Breast epithelium (tissue), 3 donors: ENCODE data around the gene SIM1.

ENCODE experiments used
- POLR2A ChIP-seq: fragments of 450-650 bp; IDR thresholded peaks from one replicate; pipeline ENCODE4 v1.6.1; 2016; ENCODE audit warnings: antibody characterized with exemption, mild to moderate bottlenecking, moderate library complexity
- POLR2AphosphoS5 ChIP-seq, 3 donors: sonication (generic); formaldehyde crosslinking; IDR thresholded peaks; one replicate each; pipeline ENCODE4 v1.6.1; 2017; ENCODE audit warnings: antibody characterized with exemption in 3 of 3
- TF ChIP-seq, protein P1 (sequence below), 3 donors: fragments of 450-650 bp; IDR thresholded peaks; one replicate each; pipeline ENCODE4 v1.5.1; 2016 to 2017; ENCODE audit warnings: antibody characterized with exemption in 3 of 3, mild to moderate bottlenecking in 3 of 3, moderate library complexity in 3 of 3

DNA sequence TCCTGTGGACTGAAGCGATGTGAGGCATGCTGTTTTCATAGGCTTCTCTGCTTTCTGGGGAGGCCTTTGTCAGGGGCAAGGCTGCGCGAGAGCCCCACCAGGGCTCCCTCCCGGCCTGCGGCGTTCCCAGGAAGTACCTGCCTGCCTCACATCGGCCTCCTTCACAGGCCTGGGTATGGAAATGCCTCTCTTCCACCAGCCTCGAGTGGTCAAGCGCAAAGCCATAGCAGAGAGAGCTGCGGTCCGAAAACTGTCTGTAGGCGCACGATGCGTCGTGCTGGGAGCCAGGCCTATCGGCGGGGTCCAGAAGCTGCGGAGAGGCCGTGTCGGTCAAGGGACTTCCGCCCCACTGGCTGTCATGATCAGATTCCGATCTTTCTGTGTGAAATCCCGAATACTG is 71.2 kb downstream of the SIM1 start:
- TF ChIP-seq POLR2A = no peak
- TF ChIP-seq, protein P1, sequence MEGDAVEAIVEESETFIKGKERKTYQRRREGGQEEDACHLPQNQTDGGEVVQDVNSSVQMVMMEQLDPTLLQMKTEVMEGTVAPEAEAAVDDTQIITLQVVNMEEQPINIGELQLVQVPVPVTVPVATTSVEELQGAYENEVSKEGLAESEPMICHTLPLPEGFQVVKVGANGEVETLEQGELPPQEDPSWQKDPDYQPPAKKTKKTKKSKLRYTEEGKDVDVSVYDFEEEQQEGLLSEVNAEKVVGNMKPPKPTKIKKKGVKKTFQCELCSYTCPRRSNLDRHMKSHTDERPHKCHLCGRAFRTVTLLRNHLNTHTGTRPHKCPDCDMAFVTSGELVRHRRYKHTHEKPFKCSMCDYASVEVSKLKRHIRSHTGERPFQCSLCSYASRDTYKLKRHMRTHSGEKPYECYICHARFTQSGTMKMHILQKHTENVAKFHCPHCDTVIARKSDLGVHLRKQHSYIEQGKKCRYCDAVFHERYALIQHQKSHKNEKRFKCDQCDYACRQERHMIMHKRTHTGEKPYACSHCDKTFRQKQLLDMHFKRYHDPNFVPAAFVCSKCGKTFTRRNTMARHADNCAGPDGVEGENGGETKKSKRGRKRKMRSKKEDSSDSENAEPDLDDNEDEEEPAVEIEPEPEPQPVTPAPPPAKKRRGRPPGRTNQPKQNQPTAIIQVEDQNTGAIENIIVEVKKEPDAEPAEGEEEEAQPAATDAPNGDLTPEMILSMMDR (IDR thresholded peaks at IDR 0.05) = no peak
- no peak for TF ChIP-seq POLR2AphosphoS5 (IDR thresholded peaks at IDR 0.05)
